HCT116 (cell line): ENCODE measurements around the gene ZNF783.

Experiments used
- ATF3 ChIP-seq: IDR thresholded peaks from 2 replicates; pipeline ENCODE4 v1.6.1; 2012
- CTCF ChIP-seq, 3 experiments: fragments of 200-600 bp in 1 of 3; sonication (generic) in 1 of 3; IDR thresholded peaks in 2 of 3; conservative IDR thresholded peaks in 1 of 3; 2 replicates each; pipeline ENCODE4 v1.5.1; 2012 to 2017; ENCODE audit warnings: low read depth in 2 of 3, low read length in 2 of 3, antibody characterized with exemption in 1 of 3, borderline replicate concordance in 1 of 3, control low read depth in 1 of 3, mild to moderate bottlenecking in 1 of 3, mixed read lengths in 1 of 3, mixed run types in 1 of 3, moderate library complexity in 1 of 3; ENCODE audit not compliant: insufficient read depth in 1 of 3
- POLR2A ChIP-seq: IDR thresholded peaks from 2 replicates; pipeline ENCODE4 v1.7.0; 2011; ENCODE audit warnings: borderline replicate concordance; ENCODE audit not compliant: insufficient read depth, insufficient read length; ENCODE audit errors: extremely low read depth
- POLR2AphosphoS5 ChIP-seq: IDR thresholded peaks from 2 replicates; pipeline ENCODE4 v1.6.1; 2011; ENCODE audit warnings: mild to moderate bottlenecking, low read depth, low read length, moderate library complexity
- RAD21 ChIP-seq: IDR thresholded peaks from 2 replicates; pipeline ENCODE4 v1.6.1; 2012; ENCODE audit warnings: low read depth, mild to moderate bottlenecking
- REST ChIP-seq: IDR thresholded peaks from 2 replicates; pipeline ENCODE4 v1.6.1; 2012; ENCODE audit warnings: low read depth
- SIN3A ChIP-seq: IDR thresholded peaks from 2 replicates; pipeline ENCODE4 v1.6.1; 2012; ENCODE audit warnings: low read depth

GRCh38 chr7:149300620-149301285 lies 38.8 kb downstream of the ZNF783 start:
- TF ChIP-seq POLR2AphosphoS5: no peak
- no peak for TF ChIP-seq POLR2A
- no peak for TF ChIP-seq CTCF (IDR thresholded peaks at IDR 0.05 in 2 of 3, conservative IDR thresholded peaks at IDR 0.05 in 1 of 3; ENCODE audit: borderline replicate concordance in 1 of 3, insufficient read depth in 1 of 3, low read depth in 2 of 3, low read length in 2 of 3)
- no peak for TF ChIP-seq ATF3
- no peak for TF ChIP-seq SIN3A
- no peak for TF ChIP-seq REST
- no peak for TF ChIP-seq RAD21
